ENCODE results near the gene SHQ1. TPM values are rescaled to one million over a fixed set of nuclear protein-coding genes. Genes with fewer than 3 reads are reported as not detected.

The SHQ1 gene
- total and polyA plus RNA-seq, 9 of the 15 experiments (the other 6 are each of a cell fraction or from before 2014, with no cell fraction given): 9.2 to 25.0 (median 14.1) TPM

DNA sequence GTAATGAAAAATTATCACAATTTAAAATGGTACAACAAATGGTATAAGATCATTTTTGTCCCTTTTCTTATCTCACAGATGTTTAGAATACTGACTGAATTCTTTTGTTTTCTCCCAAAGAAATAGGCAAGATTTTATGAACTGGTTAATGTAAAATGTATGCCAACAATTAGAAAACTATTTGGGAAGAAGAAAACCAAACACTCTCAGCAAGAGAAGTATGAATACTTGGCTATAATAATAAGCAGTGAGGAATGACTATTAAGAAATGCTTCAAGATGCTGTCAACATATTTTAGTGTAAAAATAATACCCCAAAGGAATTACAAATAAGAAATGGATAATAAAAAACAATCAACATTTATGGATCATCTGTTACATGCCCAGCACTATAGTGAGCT is 18.5 kb downstream of the SHQ1 start:
- ChIA-PET POLR2A (no interaction called here), CTCF (ENCODE audit: low intra/inter-chr PET ratio) (no interaction called here)
- in situ Hi-C loops (cut with MboI): loop anchor here (10.0 kb wide), 1 partner anchor 1115 kb away; no protein-coding TSS in a partner anchor

More for the DNA sequence above, 18.5 kb downstream of the SHQ1 start:
- Histone ChIP-seq H3K9me1 (ENCODE audit: control insufficient read depth, insufficient read depth, low read length) (peaks cover 2% of the 10 kb centered on the region), H3K27me3 (ENCODE audit: control insufficient read depth in 2 of 2, insufficient read depth in 2 of 2, low read length in 2 of 2) (no peaks in the 10 kb centered on the region), H3K27ac (ENCODE audit: extremely low read depth, low read depth, low read length) (no peak overlapping the region), H4K20me1 (replicated peaks; ENCODE audit: control insufficient read depth, insufficient read depth, low read length) (no peaks in the 10 kb centered on the region), H3K4me2 (ENCODE audit: insufficient read depth, low read length) (no peak overlapping the region), H2AFZ (ENCODE audit: low read depth, low read length) (no peak overlapping the region), H3K9me3 (replicated peaks; ENCODE audit: control insufficient read depth, insufficient read depth, low read depth, low read length) (no peaks in the 10 kb centered on the region), H3K4me1 (replicated peaks in 1 of 2; ENCODE audit: control insufficient read depth in 2 of 2, insufficient read depth in 2 of 2, low read length in 2 of 2) (no peaks in the 10 kb centered on the region), H3K4me3 (no peak overlapping the region), H3K36me3 (ENCODE audit: control insufficient read depth, insufficient read depth, low read length) (peaks cover 23% of the 10 kb centered on the region; the same call in 1 of the 3 replicates), H3K9ac (ENCODE audit: insufficient read depth in 1 of 2, low read depth in 2 of 2, low read length in 2 of 2) (no peak overlapping the region), H3K79me2 (ENCODE audit: control insufficient read depth, insufficient read depth, low read length) (no peaks in the 10 kb centered on the region)
- DNase-seq (ENCODE audit: extremely low read depth in 1 of 4, low spot score in 3 of 4) (no peak), FAIRE-seq (no peak), ATAC-seq (no peak)
- TF ChIP-seq, protein P1, sequence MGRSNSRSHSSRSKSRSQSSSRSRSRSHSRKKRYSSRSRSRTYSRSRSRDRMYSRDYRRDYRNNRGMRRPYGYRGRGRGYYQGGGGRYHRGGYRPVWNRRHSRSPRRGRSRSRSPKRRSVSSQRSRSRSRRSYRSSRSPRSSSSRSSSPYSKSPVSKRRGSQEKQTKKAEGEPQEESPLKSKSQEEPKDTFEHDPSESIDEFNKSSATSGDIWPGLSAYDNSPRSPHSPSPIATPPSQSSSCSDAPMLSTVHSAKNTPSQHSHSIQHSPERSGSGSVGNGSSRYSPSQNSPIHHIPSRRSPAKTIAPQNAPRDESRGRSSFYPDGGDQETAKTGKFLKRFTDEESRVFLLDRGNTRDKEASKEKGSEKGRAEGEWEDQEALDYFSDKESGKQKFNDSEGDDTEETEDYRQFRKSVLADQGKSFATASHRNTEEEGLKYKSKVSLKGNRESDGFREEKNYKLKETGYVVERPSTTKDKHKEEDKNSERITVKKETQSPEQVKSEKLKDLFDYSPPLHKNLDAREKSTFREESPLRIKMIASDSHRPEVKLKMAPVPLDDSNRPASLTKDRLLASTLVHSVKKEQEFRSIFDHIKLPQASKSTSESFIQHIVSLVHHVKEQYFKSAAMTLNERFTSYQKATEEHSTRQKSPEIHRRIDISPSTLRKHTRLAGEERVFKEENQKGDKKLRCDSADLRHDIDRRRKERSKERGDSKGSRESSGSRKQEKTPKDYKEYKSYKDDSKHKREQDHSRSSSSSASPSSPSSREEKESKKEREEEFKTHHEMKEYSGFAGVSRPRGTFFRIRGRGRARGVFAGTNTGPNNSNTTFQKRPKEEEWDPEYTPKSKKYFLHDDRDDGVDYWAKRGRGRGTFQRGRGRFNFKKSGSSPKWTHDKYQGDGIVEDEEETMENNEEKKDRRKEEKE (IDR thresholded peaks at IDR 0.05; ENCODE audit: borderline replicate concordance in 1 of 2, control insufficient read depth in 1 of 2, low read depth in 2 of 2, low read length in 1 of 2): no peak
- TF ChIP-seq PHB2 (IDR thresholded peaks at IDR 0.05; ENCODE audit: low read depth) (no peak), CREB1 (IDR thresholded peaks at IDR 0.05) (no peak), CREB1 (CRISPR knock-in tag; IDR thresholded peaks at IDR 0.05) (no peak), HDAC2 (IDR thresholded peaks at IDR 0.05) (no peak), ZNF75A (CRISPR knock-in tag; IDR thresholded peaks at IDR 0.05) (no peak), SREBF2 (CRISPR knock-in tag; IDR thresholded peaks at IDR 0.05) (no peak), TAL1 (IDR thresholded peaks at IDR 0.05) (no peak), ILF3 (IDR thresholded peaks at IDR 0.05; ENCODE audit: borderline replicate concordance) (no peak)
- TF ChIP-seq, protein P2, sequence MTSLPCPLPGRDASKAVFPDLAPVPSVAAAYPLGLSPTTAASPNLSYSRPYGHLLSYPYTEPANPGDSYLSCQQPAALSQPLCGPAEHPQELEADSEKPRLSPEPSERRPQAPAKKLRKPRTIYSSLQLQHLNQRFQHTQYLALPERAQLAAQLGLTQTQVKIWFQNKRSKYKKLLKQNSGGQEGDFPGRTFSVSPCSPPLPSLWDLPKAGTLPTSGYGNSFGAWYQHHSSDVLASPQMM (CRISPR knock-in tag; IDR thresholded peaks at IDR 0.05): no peak
- TF ChIP-seq, protein P3, sequence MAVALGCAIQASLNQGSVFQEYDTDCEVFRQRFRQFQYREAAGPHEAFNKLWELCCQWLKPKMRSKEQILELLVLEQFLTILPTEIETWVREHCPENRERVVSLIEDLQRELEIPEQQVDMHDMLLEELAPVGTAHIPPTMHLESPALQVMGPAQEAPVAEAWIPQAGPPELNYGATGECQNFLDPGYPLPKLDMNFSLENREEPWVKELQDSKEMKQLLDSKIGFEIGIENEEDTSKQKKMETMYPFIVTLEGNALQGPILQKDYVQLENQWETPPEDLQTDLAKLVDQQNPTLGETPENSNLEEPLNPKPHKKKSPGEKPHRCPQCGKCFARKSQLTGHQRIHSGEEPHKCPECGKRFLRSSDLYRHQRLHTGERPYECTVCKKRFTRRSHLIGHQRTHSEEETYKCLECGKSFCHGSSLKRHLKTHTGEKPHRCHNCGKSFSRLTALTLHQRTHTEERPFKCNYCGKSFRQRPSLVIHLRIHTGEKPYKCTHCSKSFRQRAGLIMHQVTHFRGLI (CRISPR knock-in tag; IDR thresholded peaks at IDR 0.05): no peak
- TF ChIP-seq, protein P4, sequence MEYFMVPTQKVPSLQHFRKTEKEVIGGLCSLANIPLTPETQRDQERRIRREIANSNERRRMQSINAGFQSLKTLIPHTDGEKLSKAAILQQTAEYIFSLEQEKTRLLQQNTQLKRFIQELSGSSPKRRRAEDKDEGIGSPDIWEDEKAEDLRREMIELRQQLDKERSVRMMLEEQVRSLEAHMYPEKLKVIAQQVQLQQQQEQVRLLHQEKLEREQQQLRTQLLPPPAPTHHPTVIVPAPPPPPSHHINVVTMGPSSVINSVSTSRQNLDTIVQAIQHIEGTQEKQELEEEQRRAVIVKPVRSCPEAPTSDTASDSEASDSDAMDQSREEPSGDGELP (CRISPR knock-in tag; IDR thresholded peaks at IDR 0.05; ENCODE audit: borderline replicate concordance): no peak
- TF ChIP-seq, protein P5, sequence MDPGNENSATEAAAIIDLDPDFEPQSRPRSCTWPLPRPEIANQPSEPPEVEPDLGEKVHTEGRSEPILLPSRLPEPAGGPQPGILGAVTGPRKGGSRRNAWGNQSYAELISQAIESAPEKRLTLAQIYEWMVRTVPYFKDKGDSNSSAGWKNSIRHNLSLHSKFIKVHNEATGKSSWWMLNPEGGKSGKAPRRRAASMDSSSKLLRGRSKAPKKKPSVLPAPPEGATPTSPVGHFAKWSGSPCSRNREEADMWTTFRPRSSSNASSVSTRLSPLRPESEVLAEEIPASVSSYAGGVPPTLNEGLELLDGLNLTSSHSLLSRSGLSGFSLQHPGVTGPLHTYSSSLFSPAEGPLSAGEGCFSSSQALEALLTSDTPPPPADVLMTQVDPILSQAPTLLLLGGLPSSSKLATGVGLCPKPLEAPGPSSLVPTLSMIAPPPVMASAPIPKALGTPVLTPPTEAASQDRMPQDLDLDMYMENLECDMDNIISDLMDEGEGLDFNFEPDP (CRISPR knock-in tag; IDR thresholded peaks at IDR 0.05): no peak
- BruUV-seq (replicated peaks): no TSS peak
- intact Hi-C loops (cut with micrococcal nuclease): loop anchor here (10.0 kb wide), 1 partner anchor 565 kb away; no protein-coding TSS in a partner anchor
